GM21360 (cell line): Measurements from ENCODE around the gene WDFY1.

Experiments
- ATAC-seq: cut with Tn5 transposase; IDR thresholded peaks from one replicate; pipeline ENCODE4 v1.9.1; 2021; ENCODE audit warnings: mild to moderate bottlenecking, moderate library complexity; ENCODE audit not compliant: unreplicated experiment

The WDFY1 gene

DNA sequence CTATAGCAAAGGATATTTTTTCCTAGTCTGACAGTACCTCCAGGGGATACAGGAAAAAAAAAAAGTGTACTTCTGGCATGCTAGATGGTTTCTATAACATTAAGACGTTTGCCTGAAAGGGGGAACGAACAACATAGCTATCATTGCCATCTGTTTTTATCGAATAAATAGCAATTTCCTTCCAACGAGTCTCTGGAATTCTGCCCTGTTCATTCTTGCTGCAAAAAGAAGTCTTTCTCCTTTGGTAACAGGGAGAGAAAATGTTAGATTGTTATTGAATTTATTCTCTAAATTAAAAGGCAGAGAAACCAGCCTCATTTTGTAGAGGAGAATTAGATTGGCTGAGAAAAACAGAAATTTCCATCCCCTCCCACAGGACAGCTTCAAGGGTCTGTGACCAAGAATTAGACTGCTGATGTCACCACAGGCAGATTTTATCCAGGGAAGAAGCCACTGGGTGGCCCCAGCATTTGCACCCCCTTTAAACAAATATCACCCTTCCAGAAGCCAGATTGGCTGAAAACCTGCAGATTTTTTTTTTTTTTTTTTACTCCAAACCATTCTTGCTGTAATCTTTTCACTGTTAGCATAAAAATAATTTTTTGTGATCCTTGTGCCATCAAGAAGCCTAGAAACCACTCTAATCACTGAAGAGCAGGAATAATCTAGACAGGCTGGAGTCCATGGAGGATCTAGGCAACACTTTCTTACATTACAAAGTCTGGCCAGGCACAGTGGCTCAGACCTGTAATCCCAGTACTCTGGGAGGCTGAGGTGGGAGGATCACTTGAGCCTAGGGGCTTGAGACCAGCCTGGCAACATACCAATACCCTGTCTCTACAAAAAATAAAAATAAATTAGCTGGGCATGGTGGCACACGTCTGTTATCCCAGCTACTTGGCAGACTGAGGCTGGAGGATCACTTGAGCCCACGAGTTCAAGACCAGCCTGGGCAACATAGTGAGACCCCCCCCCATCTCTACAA is 12.0 kb downstream of the WDFY1 start:
- ATAC-seq = no peak

DNA sequence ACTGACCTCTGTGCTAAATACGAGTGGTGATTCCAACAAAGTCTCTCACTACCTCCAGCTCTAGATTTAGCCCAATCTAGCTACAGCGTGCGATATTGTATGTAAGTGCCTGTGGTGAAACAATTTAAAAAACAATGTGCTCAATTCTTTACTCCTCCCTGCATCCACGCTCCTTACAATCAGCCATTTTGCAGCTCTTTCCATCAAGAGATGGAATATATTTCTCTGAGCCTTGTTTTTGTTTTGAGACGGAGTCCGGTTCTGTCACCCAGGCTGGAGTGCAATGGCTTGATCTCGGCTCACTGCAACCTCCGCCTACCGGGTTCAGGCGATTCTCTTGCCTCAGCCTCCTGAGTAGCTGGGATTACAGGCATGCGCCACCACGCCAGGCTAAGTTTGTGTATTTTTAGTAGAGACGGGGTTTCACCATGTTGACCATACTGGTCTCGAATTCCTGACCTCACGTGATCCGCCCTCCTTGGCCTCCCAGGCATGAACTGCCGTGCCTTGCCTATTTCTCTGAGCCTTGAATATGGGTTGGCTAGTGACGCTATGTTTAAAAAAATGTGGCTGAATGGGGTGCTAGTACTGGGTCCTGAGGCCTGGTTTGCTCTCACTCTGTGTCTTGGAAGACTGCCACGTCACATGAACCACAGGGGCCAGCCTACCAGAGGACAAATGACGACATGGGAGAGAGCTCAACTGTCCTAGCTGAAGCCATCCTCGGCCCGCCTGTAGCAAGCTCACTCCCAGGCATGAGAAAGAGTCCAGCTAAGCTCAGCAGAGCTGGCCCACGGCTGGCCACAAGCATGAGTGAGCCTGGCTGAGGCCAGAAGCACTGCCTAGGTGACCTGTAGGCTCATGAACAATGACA is 14.8 kb downstream of the WDFY1 start:
- ATAC-seq = no peak

DNA sequence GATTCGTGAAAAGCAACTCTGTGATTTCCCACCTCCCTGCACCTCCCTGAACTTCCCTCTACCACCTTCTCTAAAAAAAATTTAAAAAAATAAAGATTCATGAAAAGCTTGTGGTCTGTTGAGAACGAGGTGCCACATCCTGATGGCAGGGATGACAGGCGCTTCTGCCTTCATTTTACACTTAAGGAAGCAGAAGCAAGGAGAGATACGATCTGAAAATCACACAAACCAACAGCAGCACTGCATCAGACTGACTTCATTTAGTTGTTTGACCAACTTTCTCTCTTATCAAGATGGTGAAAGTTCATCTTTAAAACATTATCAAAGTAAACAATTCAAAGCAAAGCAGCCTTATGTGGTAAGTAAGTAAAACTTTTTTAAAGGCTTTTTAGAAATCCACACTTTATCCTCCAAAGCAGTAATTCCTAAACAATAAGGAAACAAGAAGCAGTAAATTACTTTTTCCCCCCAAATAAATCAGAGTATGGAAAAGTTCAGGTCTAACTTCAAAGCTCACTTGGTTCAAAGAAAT is 15.5 kb downstream of the WDFY1 start:
- ATAC-seq = no peak

DNA sequence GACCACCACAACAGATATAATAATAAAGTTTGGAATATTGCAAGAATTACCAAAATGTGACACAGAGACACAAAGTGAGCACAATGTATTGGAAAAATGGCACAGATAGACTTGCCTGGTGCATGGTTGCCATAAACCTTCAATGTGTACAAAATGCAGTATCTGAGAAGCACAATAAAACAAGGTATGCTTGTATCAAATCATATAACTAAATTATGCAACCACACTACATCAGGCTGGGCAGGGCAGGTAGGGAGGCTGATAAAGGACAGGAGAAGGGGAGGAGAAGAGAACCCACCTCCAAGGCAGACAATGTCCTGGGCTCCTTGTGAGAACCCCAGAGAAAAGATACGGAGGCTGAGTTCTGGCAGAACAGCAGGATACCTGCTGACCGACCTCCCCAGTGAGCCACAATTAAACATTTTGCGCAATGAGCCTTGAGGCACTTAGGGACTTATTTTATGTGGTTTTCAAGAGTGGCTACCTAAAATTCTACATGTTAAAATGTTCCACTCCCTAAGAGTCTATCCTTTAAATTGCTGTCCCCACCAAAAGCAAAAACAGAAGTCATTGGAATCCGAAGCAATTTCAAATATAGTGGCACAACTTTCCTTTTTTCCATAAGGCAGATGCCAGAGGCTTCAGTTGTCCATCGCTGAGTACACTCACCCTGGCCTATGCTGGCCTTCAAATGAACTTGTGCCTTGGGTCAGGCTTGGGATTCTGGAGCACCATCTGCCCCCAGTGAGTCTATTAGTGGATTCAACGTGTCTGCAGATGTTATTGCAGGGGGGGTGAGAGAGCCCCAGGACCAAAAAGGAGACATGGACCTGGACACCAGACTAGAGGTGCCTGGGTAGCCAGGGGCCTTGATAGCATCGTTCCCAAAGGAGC is 16.8 kb downstream of the WDFY1 start:
- ATAC-seq = no peak

DNA sequence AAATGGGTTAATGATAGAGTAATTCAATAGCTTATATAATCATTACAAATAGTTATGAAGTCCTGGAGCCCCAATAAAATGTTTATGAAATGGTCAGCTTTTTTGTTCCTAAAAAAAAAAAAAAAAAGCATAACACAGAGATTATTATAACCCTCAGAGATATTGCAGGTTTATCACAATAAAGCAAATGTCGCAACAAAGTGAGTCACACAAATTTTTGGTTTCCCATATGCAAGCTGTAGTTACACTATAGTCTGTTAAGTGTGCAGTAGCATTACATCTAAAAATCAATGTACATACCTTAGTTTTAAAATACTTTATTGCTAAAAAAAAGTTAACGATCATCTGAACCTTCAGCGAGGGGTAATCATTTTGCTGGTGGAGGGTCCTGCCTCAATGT is 20.0 kb downstream of the WDFY1 start:
- ATAC-seq = no peak

DNA sequence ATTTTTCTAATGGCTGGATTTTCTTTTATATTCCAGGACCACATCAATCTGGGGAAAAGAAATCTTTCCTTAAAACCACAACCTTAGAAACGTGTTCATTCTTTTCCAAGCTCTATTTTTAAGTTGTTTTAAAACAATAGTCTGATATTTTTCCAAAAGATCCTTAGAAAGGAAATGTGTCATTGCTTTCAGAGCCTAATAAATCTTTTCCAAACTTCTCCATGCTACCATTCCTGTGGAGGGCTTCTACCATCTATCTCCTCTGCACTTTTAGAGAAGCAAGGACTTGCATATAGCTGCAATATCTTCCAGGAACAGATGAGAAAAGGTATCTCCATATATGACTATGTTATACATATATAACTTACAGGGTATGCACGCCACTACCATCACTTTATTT is 21.2 kb downstream of the WDFY1 start:
- ATAC-seq = no peak

DNA sequence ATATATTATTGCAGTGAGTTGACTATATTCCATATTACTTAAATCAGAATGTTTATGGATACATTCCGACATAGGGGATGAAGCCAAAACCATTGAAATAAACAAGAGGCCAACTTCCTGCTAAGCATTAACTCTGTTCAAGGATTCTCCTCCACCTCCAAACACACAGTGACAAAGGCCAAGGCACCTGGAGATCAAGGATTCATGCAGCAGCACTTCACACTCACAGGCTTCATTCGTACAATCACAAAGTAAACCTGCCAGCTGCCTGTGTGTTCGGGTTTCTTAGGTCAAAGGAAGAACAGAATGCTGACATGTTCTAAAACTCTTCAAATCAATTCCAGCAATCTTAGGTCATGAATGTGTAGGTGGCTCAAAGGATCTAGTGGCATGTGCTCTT is 22.8 kb downstream of the WDFY1 start:
- no peak for ATAC-seq

DNA sequence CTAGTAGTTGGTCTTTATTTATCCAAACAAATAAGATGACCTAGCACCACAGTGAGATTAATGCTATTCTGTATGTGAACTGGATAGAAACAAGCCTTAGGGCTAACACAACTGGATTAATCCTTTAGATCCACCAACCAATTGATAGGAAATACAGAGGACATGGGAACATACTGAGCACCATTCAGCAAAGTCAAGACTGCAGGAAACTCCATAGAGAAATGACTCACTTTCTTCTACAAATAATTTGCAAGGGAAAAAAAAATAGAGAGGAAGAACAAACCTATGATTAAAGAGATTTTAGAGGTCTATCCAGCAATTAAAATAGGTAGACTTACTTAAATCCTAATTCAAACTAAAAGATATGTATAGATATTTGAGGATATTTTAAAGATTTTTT is 23.9 kb downstream of the WDFY1 start:
- no peak for ATAC-seq

DNA sequence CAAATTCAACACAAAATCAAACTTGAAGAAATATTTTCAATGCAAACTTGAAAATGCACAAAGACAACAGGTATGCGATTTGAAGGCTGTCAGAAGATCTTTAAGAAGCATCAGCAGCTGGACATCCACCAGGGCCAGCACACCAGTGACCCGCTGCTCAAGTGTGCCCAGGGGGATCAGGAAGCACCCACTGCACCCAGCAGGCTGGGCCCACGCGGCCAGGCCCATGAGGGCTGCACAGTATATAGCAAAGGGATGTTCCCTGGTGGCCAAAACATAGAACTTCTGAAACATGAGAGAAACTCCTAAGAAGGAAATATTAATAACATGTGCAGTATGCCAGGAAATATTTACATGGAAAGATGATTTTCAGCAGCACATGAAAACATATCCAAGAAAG is 25.0 kb downstream of the WDFY1 start:
- no peak for ATAC-seq

DNA sequence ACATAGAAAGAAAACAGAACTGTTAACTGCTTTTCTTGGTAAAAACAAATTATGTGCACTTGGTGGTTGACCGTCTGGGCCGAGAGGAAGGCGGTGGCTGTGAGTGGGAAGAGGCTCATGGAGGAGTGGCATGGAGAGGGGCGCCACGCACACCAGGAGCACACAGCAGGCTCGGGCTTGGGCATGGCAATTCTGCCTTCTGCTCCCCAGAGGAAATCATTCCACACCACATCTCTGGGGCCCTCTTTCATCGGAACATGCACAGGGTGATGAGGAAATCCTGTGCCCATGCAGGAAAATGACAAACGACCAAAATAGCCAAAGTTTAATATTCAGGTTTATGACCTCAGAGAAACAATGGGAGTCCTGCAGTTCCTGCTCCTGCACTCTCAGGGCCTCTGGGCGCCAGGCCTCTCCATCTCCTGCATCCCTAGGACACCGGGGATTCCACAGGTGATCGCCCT is 26.4 kb downstream of the WDFY1 start:
- no peak for ATAC-seq

DNA sequence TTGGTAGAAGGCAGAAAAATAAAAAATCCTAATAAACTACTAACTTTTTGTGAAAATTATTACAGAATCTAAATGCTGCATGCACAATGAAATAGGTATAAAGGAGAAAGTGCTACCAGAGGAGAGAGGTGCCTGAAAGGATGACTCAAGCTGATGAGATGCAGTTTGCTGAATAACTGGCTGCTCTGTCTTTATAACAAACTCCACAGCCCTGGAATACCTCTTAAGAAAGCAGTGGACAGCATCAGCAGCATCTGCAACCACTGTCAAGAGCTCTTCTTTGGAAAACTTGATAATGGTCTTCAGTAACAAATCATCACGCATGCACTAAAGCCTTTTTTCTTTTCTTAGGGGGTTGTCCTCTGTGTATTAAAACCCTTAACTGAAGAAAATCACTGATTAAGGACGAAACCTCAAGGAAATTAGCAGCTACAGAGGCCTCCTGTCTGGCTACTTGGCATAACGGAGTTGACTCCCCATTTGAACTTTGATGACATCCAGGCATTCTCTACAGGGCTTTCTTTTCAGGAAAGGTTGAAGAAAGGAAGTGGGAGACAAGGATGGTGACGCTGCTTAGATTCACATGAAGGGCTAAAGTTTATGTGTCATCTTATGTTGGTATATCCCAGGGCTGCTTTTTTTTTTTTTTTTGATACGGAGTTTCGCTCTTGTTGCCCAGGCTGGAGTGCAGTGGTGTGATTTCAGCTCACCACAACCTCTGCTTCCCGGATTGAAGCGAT is 28.8 kb downstream of the WDFY1 start:
- no peak for ATAC-seq

DNA sequence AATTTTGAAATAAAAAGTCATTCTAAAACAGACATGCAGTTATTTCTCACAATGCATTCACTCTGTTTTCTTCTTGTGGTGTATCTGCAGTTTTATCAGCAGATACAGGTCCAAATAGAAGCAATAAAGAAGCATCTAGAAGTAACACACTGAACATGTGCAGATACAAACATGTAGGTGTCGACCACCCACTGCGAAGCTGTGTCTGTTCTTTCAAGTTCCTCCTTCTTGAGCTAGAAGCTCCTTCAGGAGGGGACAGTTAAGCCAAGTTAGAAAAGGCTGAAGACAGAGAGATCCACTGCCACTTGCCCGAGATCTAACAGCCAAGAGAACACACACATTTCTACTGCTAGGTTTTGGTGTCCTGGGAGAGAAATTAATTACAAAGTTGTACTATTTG is 30.1 kb downstream of the WDFY1 start:
- no peak for ATAC-seq

DNA sequence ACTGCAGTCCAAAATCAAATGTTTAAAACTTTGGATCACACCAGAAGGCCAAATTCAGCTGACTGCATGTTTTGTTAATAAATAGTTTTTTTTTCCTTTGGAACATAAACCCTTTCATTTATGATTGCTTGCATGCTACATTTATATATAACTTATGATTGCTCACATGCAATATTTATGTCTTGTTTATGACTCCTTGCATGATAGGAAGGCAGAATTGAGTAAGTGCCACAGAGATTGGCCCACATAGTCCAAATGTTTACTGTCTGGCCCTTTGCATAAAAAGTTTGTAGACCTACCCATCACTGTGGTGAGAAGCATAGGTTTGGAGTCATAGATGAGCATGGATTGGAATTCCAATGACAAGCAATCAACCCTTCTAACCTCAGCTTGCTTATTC is 30.8 kb downstream of the WDFY1 start:
- no peak for ATAC-seq

DNA sequence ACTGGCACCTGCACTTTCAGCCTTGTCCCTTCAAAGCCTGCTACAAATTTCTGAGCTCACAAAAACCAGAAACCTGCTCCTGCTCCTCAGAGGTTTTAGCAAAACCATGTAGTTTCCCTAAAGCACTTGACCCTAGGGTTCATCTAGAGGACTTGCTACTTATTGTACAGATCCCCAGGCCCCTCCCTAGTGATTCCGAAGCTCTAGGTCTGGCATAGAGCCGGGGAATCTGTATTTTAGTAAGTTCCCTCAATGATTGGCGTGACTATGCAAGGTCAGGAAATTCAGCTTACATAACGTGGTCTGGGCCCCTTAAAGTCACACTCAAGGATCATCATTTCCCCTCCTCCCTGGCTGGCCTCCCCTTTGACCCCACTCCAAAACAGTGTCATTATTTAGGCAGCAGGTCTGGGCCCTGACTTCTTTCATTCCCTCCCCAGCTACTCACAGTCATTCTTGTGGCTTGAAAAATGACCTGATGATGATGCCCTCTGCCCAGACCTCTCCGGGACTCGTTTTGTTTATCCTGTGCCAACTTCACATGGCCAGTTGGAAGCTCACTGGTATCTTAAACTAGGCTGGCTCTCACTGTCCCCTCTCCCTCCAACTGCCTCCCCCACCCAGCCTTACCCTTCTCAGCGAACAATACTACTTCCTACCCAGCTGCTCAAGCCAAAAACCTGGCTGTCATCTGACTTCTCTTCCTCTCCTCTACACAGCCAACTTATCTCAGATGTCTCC is 36.0 kb downstream of the WDFY1 start:
- ATAC-seq = no peak

DNA sequence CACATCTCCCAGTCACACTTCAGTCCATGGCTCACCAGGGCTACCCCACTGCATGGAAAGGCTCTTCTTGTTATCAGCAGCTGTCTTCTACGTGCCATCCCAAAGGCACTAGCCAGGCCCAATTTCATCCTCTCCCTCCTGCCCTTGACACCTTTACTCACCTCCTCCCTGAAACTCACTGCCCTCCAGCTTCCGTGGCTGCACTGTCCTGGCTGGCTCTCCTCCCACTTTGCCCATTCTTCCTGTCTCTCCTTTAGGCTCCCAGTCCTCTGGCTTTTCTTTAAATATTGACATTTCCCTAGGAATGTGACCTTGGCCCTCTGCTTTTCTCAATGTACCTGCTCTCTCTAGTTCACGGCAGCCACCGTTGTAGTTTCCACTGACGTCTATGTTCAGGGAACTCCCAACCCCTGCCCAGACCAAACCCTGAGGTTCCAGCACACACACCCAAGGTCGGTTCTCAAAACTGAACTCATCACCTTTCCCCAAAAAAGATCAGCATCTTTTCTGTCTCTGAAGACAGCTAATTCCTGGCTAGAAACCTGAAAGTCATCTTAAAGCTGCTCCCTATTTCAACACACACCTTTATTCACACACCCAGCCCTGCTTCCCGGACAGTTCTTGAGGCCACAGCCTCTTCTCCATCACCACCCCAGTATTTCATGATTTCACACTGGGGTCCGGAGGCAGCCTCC is 36.7 kb downstream of the WDFY1 start:
- ATAC-seq = no peak

DNA sequence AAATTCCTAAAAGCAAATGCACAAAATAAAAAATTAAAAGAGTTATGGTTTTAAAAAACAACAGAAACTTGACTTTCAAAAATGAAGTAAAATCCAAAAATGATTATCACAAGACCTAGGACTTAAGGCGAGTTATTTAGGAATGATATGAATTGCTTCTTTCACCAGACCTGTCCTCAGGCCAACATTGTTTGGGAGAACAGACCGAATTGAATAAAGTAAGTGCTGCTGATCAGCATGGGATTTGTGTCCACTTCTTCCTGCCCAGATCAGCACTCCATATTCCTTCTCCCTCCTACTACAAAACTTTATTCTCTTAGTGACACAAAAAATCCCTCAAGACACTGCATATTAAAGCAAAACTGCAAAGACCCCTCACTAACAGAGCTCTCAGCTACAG is 39.1 kb downstream of the WDFY1 start:
- no peak for ATAC-seq

DNA sequence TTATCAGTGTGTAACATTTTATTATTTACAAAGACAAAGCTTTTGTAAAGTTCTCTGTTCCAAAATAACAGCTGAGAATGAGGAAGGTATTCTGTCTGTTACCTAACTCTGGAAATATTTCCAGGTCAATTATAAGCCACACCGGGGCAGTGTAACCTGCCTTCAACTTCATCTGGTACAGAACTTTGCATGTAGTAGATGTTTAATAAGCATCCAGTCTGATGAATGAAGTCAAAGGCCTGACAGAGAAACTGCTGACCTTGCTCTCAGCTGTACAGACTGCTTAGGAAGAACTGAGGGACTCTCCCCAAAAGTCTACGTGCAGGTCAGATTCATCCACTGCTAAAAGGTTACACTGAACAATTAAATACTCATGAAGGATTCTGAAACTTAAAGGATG is 43.3 kb downstream of the WDFY1 start:
- ATAC-seq = no peak

DNA sequence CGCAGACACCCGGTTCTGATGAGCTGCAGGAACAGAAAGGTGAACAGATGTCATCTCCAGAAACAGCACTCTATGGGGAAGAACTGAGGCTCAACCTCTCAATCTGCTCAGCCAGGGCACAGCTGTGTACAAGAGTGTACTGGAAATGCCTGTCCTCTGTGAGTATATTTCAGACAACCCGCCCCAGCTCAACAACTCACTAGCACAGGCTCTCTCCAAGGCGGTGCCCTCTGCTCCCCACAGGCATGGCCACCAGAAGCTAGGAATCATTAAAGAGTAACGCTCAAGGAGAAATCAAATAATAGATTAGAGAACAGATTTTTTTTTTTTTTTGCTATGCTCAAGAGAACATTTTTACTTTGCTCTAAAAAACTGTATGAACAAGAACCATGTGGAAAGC is 43.8 kb downstream of the WDFY1 start:
- ATAC-seq = no peak

DNA sequence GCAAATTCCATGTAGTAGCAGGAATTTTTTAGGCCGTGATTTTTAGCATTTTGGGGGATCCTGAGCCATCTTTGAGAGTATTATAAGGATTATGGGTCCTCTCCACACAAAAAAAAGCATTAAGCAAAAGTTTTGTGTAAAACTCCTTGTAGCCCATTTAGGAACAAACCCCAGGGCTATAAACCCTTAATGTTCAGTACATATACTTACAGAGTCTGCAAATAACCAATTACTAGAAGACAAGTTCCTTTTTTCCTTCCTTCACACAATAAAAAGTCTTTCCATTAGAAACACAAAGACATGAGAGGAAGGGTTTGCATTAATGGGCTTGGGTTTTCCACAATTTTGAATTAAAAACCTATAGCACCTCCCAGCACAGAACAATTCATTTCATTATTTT is 44.6 kb downstream of the WDFY1 start:
- ATAC-seq = no peak
